SK-N-SH treated with all-trans-retinoic acid at 6 μM for 48 hours (cell line): ENCODE measurements around the gene MINK1.

Experiments used
- ARNTL ChIP-seq: fragments of 450-650 bp; formaldehyde crosslinking; IDR thresholded peaks from 2 replicates; pipeline ENCODE4 v1.5.0; 2020; ENCODE audit warnings: low read depth, mild to moderate bottlenecking, moderate library complexity, borderline replicate concordance
- PATZ1 ChIP-seq: fragments of 250-450 bp; sonication (Bioruptor Pico); IDR thresholded peaks from 2 replicates; pipeline ENCODE4 v1.8.0; 2020; ENCODE audit warnings: mild to moderate bottlenecking, moderate library complexity, borderline replicate concordance
- TCF4 ChIP-seq: fragments of 250-450 bp; sonication (Bioruptor Pico); IDR thresholded peaks from 2 replicates; pipeline ENCODE4 v1.8.0; 2021; ENCODE audit warnings: mild to moderate bottlenecking, moderate library complexity, borderline replicate concordance
- TOX ChIP-seq: fragments of 250-450 bp; sonication (Bioruptor Pico); IDR thresholded peaks from 2 replicates; pipeline ENCODE4 v1.8.0; 2021; ENCODE audit warnings: mild to moderate bottlenecking, moderate library complexity, borderline replicate concordance
- ZFP3 ChIP-seq: fragments of 250-450 bp; sonication (Bioruptor Pico); IDR thresholded peaks from 2 replicates; pipeline ENCODE4 v1.5.0; 2020; ENCODE audit warnings: mild to moderate bottlenecking, moderate library complexity
- ZNF565 ChIP-seq: fragments of 450-650 bp; formaldehyde crosslinking; conservative IDR thresholded peaks from 2 replicates; pipeline ENCODE4 v1.5.0; 2020; ENCODE audit warnings: low read depth, mild to moderate bottlenecking, moderate library complexity
- ZNF8 ChIP-seq: fragments of 450-650 bp; formaldehyde crosslinking; IDR thresholded peaks from 2 replicates; pipeline ENCODE4 v1.5.0; 2020; ENCODE audit warnings: mild to moderate bottlenecking, moderate library complexity
- TF ChIP-seq, protein P1 (sequence below): fragments of 250-450 bp; sonication (Bioruptor Pico); IDR thresholded peaks from 2 replicates; pipeline ENCODE4 v1.5.1; 2021; ENCODE audit warnings: mild to moderate bottlenecking, moderate library complexity

DNA sequence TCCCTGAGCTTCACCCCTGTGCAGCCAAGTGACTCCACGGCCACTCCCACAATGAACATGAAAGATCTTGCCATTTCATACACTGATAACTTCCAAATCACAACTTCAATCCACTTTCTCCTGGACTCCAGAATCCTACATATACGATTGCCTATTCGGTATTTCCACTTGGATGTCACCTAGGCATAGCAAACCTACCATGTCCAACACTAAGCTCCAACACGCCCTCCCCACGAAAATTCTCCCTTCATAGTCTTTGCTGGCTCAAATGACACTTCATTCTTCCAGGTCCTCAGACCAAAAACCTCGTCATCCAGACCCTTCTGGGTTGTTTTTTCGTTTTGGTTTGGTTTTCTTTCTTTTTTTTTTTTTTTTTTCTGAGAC lies 42.4 kb upstream of the MINK1 start:
- TF ChIP-seq, protein P1, sequence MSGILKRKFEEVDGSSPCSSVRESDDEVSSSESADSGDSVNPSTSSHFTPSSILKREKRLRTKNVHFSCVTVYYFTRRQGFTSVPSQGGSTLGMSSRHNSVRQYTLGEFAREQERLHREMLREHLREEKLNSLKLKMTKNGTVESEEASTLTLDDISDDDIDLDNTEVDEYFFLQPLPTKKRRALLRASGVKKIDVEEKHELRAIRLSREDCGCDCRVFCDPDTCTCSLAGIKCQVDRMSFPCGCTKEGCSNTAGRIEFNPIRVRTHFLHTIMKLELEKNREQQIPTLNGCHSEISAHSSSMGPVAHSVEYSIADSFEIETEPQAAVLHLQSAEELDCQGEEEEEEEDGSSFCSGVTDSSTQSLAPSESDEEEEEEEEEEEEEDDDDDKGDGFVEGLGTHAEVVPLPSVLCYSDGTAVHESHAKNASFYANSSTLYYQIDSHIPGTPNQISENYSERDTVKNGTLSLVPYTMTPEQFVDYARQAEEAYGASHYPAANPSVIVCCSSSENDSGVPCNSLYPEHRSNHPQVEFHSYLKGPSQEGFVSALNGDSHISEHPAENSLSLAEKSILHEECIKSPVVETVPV (CRISPR knock-in tag) = no peak
- no peak for TF ChIP-seq ZNF565 (CRISPR knock-in tag)
- no peak for TF ChIP-seq PATZ1 (CRISPR knock-in tag)
- no peak for TF ChIP-seq TCF4 (CRISPR knock-in tag)
- TF ChIP-seq ZNF8 (CRISPR knock-in tag) = no peak
- no peak for TF ChIP-seq TOX (CRISPR knock-in tag)
- no peak for TF ChIP-seq ARNTL
- no peak for TF ChIP-seq ZFP3 (CRISPR knock-in tag)
